Measurements from ENCODE around the gene UBE2S.

DNA sequence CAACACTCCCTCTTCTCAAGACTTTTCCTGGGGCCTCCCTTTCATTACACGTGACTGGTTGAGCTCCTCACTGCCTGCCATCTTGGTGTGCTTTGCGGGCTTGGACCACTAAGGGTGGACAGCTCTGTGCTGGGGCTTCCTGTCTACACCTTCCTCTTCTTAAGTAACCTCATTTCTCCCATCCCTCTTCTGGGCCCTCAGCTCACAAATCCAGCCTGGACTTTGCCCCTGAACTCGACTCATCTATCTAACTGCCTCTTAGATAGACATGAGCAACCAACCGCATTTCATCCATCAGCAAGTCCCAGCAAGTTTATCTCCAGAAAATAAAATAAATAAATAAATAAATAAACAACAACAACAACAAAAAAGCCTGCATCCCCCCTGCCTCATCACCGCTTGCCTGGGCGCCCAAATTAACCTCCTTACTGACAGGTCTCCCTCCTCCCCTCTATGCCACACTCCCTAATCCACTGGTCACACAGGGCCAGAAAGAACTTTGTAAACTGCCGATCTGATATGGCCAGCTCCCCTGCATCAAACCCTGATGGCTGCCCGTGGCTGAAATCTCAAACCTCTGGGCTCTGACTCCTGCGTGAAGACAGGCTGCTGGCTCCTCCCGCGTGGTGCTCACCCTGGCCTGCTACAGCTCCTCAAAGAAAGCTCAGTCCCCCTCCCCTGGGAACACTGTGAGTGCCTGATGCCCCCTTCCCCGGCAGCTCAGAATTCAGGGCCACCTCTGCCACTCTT is 46.1 kb upstream of the UBE2S start:
- no peak for TF ChIP-seq POLR2A (IDR thresholded peaks at IDR 0.05)
- TF ChIP-seq, protein P1, sequence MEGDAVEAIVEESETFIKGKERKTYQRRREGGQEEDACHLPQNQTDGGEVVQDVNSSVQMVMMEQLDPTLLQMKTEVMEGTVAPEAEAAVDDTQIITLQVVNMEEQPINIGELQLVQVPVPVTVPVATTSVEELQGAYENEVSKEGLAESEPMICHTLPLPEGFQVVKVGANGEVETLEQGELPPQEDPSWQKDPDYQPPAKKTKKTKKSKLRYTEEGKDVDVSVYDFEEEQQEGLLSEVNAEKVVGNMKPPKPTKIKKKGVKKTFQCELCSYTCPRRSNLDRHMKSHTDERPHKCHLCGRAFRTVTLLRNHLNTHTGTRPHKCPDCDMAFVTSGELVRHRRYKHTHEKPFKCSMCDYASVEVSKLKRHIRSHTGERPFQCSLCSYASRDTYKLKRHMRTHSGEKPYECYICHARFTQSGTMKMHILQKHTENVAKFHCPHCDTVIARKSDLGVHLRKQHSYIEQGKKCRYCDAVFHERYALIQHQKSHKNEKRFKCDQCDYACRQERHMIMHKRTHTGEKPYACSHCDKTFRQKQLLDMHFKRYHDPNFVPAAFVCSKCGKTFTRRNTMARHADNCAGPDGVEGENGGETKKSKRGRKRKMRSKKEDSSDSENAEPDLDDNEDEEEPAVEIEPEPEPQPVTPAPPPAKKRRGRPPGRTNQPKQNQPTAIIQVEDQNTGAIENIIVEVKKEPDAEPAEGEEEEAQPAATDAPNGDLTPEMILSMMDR (IDR thresholded peaks at IDR 0.05): no peak
